B cell (primary cell): Measurements from ENCODE around the gene FAM131B. TPM values are rescaled to one million over a fixed set of nuclear protein-coding genes. Genes with fewer than 3 reads are reported as not detected.

Source experiments
- ATAC-seq: fragments of 200-7000 bp; cut with Tn5 transposase; one replicate; pipeline ENCODE4 v1.10.0; 2021; ENCODE audit warnings: low read depth, mild to moderate bottlenecking, moderate number of reproducible peaks, moderate library complexity
- CTCF ChIA-PET: fragments of 350-600 bp; sonication (Branson Sonifier 250); formaldehyde crosslinking; loops from one replicate; lab custom pipeline; 2021; ENCODE audit warnings: antibody characterized with exemption, inconsistent platforms; lab: Charles Lee
- POLR2A ChIA-PET: fragments of 350-600 bp; sonication (Branson Sonifier 250); formaldehyde crosslinking; loops from one replicate; lab custom pipeline; 2021; ENCODE audit warnings: antibody characterized with exemption; lab: Charles Lee
- DNase-seq: peaks from one replicate; pipeline ENCODE4 v3.0.0; 2013
- H2AFZ ChIP-seq: 2 replicates; pipeline ENCODE4 v1.6.1; 2012; ENCODE audit warnings: mild to moderate bottlenecking, low read depth, low read length; ENCODE audit not compliant: insufficient read depth, poor library complexity, severe bottlenecking
- H3K27ac ChIP-seq, 2 donors: 1 replicate in 1 of 2; 2 replicates in 1 of 2; pipeline ENCODE4 v1.5.1; 2012 to 2013; ENCODE audit warnings: low read length in 2 of 2, mild to moderate bottlenecking in 2 of 2, moderate library complexity in 1 of 2
- H3K27me3 ChIP-seq, 4 experiments: fragments of 200-600 bp in 1 of 4; sonication (generic) in 1 of 4; replicated peaks in 1 of 4; 1 replicate in 2 of 4; 2 replicates in 2 of 4; pipeline versions ENCODE4 v1.6.1 to v1.7.0; 2013 to 2016; ENCODE audit warnings: low read length in 3 of 4, mild to moderate bottlenecking in 2 of 4, mixed read lengths in 1 of 4, moderate library complexity in 1 of 4; ENCODE audit not compliant: insufficient read depth in 4 of 4, control insufficient read depth in 3 of 4; ENCODE audit errors: control extremely low read depth in 1 of 4
- H3K36me3 ChIP-seq, 2 experiments: replicated peaks in 1 of 2; 1 replicate in 1 of 2; 2 replicates in 1 of 2; pipeline versions ENCODE4 v1.6.1 to v1.7.1; 2013; ENCODE audit warnings: low read length in 1 of 2; ENCODE audit not compliant: insufficient read depth in 2 of 2, control insufficient read depth in 1 of 2; ENCODE audit errors: control extremely low read depth in 1 of 2, extremely low read depth in 1 of 2
- H3K4me1 ChIP-seq, 2 donors: fragments of 200-600 bp in 1 of 2; sonication (generic) in 1 of 2; 1 replicate in 1 of 2; 2 replicates in 1 of 2; pipeline versions ENCODE4 v1.5.1 to v1.6.1; 2013 to 2017; ENCODE audit warnings: low read length in 2 of 2; ENCODE audit not compliant: control insufficient read depth in 2 of 2, insufficient read depth in 2 of 2
- H3K4me2 ChIP-seq: replicated peaks from 2 replicates; pipeline ENCODE3; 2012; ENCODE audit warnings: mild to moderate bottlenecking, low read depth, low read length; ENCODE audit not compliant: poor library complexity, severe bottlenecking
- H3K4me3 ChIP-seq, 5 experiments: fragments of 200-600 bp in 1 of 5; sonication (generic) in 1 of 5; 1 replicate in 3 of 5; 2 replicates in 2 of 5; pipeline versions ENCODE4 v1.5.1 to v1.7.0; 2011 to 2016; ENCODE audit warnings: low read length in 4 of 5, mild to moderate bottlenecking in 4 of 5, low read depth in 2 of 5, control low read depth in 1 of 5, moderate library complexity in 1 of 5; ENCODE audit not compliant: insufficient read depth in 1 of 5; ENCODE audit errors: control extremely low read depth in 1 of 5, extremely low read depth in 1 of 5
- H3K79me2 ChIP-seq: fragments of 200-600 bp; sonication (generic); one replicate; pipeline ENCODE4 v1.6.0; 2016; ENCODE audit warnings: low read length; ENCODE audit not compliant: control insufficient read depth, insufficient read depth
- H3K9ac ChIP-seq: fragments of 200-600 bp; sonication (generic); 2 replicates; pipeline ENCODE4 v1.6.1; 2017; ENCODE audit warnings: mild to moderate bottlenecking, low read length, moderate library complexity
- H3K9me3 ChIP-seq, 3 donors: one replicate each; pipeline versions ENCODE4 v1.6.1 to v1.7.1; 2013; ENCODE audit warnings: low read length in 2 of 3; ENCODE audit not compliant: control insufficient read depth in 2 of 3, insufficient read depth in 1 of 3; ENCODE audit errors: control extremely low read depth in 1 of 3
- H4K20me1 ChIP-seq: 2 replicates; pipeline ENCODE4 v1.6.0; 2012; ENCODE audit warnings: mild to moderate bottlenecking, low read length; ENCODE audit not compliant: insufficient read depth, control insufficient read depth, poor library complexity, severe bottlenecking
- H3K27ac Mint-ChIP-seq: one replicate; pipeline ENCODE4 v1.8.0; 2021; ENCODE audit warnings: mixed read lengths
- H3K27me3 Mint-ChIP-seq: one replicate; pipeline ENCODE4 v1.8.0; 2021; ENCODE audit warnings: mixed read lengths
- H3K4me1 Mint-ChIP-seq: one replicate; pipeline ENCODE4 v1.8.0; 2021; ENCODE audit warnings: mixed read lengths
- H3K4me3 Mint-ChIP-seq: one replicate; pipeline ENCODE4 v1.8.0; 2021; ENCODE audit warnings: mixed read lengths
- H3K9me3 Mint-ChIP-seq: one replicate; pipeline ENCODE4 v1.8.0; 2022; ENCODE audit warnings: mixed read lengths; ENCODE audit not compliant: insufficient read depth
- EZH2 ChIP-seq: IDR thresholded peaks from 2 replicates; pipeline ENCODE4 v1.6.1; 2012; ENCODE audit warnings: borderline replicate concordance, low read depth, mild to moderate bottlenecking, moderate library complexity, low read length; ENCODE audit not compliant: insufficient read depth, poor library complexity, severe bottlenecking
- WGBS: methylation state at CpG from one replicate; pipeline ENCODE4 v1.1.5; 2013; ENCODE audit warnings: missing lambda C conversion rate; ENCODE audit not compliant: insufficient coverage; 5-methylcytosine and 5-hydroxymethylcytosine counted together
- intact Hi-C: fragments of 100-400 bp; cut with micrococcal nuclease; formaldehyde crosslinking; loops from one replicate; pipeline ENCODE4 v1.10.0; 2022
- polyA plus RNA-seq: library from polyadenylated mRNA; depleted of rRNA; stranded (reverse); fragments of >200 nt; gene quantifications from 2 replicates; pipeline ENCODE4 v1.2.3, GENCODE V29; 2012
- total RNA-seq, 2 donors: library from RNA; stranded (reverse); fragments of 120-200 nt in 1 of 2; gene quantifications; 1 replicate in 1 of 2; 2 replicates in 1 of 2; pipeline versions ENCODE4 v1.2.3 to v1.2.4, GENCODE V29; 2013 to 2022
- TF ChIP-seq, protein P1 (sequence below): fragments of 200-600 bp; IDR thresholded peaks from one replicate; pipeline ENCODE4 v1.8.0; 2022; ENCODE audit warnings: antibody characterized with exemption, mild to moderate bottlenecking

The FAM131B gene
- total and polyA plus RNA-seq, 2 donors (not counting 1 experiment from before 2014, with no cell fraction given), result 0.05 TPM; not detected in 1

DNA sequence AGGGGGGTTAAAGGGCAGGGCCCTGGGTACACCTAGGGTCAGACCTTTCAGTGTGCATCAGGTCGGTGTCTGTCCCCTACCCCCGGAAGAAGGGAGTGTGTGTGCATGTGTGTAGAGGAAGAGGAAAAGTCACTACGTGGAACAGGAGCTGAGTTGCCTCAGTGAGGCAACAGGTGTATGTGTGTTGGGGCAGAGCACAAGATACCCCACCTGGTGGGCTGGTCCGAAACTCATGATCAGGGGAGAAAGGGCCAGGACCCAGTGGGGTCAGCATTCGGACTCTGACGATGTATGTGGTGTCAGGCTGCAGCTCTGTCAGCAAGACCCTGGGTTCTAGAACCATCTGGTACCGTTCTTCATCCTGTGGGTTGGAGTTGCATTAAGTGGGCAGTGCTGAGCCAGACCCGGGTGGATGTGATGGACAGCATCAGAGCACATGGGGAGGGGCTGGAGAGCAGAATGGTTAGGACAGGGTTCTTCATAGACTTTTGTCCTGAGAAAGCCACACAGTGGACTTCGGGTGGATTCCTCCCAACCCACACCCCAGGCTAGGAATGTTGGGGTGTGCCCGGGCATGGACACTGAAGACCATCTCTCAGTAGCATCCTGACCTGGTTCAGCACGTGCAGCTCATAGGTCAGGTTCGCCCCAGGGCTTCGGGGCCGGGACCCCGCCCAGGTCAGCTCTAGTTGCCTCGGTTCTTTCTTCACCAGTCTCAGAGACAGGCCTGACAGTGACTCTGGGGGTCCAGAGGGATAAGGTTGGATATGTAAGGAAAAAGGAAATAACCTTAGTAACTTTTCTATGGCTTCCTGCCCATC is 35.4 kb upstream of the FAM131B start:
- 90% methylated on average over 10 of the region's 16 CpGs for WGBS

More for the DNA sequence above, 35.4 kb upstream of the FAM131B start:
- H3K4me3 ChIP-seq, result no peak overlapping the region
- DNase-seq (no peak), ATAC-seq (no peak)
- H3K9ac ChIP-seq, result no peak overlapping the region
- intact Hi-C loops, result no loop called here
- H2AFZ ChIP-seq, result no peak overlapping the region
- Mint-ChIP-seq H3K4me3 (no peak overlapping the region), H3K27ac (no peak overlapping the region), H3K4me1 (no peaks in the 10 kb centered on the region), H3K9me3 (no peaks in the 10 kb centered on the region), H3K27me3 (no peaks in the 10 kb centered on the region)
- no peaks in the 10 kb centered on the region for H3K9me3 ChIP-seq
- CTCF ChIA-PET, result no interaction called here
- H3K79me2 ChIP-seq, result no peaks in the 10 kb centered on the region
- H3K27ac ChIP-seq, result no peak overlapping the region
- no peak overlapping the region for H3K4me2 ChIP-seq
- POLR2A ChIA-PET, result no interaction called here
- no peaks in the 10 kb centered on the region for H4K20me1 ChIP-seq
- TF ChIP-seq, protein P1, sequence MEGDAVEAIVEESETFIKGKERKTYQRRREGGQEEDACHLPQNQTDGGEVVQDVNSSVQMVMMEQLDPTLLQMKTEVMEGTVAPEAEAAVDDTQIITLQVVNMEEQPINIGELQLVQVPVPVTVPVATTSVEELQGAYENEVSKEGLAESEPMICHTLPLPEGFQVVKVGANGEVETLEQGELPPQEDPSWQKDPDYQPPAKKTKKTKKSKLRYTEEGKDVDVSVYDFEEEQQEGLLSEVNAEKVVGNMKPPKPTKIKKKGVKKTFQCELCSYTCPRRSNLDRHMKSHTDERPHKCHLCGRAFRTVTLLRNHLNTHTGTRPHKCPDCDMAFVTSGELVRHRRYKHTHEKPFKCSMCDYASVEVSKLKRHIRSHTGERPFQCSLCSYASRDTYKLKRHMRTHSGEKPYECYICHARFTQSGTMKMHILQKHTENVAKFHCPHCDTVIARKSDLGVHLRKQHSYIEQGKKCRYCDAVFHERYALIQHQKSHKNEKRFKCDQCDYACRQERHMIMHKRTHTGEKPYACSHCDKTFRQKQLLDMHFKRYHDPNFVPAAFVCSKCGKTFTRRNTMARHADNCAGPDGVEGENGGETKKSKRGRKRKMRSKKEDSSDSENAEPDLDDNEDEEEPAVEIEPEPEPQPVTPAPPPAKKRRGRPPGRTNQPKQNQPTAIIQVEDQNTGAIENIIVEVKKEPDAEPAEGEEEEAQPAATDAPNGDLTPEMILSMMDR, result no peak
- no peak for TF ChIP-seq EZH2
- H3K27me3 ChIP-seq, result no peaks in the 10 kb centered on the region
- no peaks in the 10 kb centered on the region for H3K4me1 ChIP-seq
- no peaks in the 10 kb centered on the region for H3K36me3 ChIP-seq
